H1 (cell line): Measurements from ENCODE around the gene AOPEP. TPM values are rescaled to one million over a fixed set of nuclear protein-coding genes. Genes with fewer than 3 reads are reported as not detected.

Experiments used
- CTCF ChIA-PET: fragments of 300-600 bp; sonication (Branson Sonifier 250); formaldehyde crosslinking; loops from one replicate; lab custom pipeline; 2021; ENCODE audit not compliant: partially characterized antibody; lab: Charles Lee
- POLR2A ChIA-PET: fragments of 300-600 bp; sonication (Branson Sonifier 250); formaldehyde crosslinking; loops from one replicate; lab custom pipeline; 2021; ENCODE audit warnings: inconsistent platforms; ENCODE audit not compliant: partially characterized antibody; lab: Charles Lee
- DNase-seq, 2 experiments: peaks; one replicate each; pipeline versions ENCODE4 v3.0.0 to v3.0.0-alpha.2; 2010 to 2022; ENCODE audit warnings: low spot score in 2 of 2, low read depth in 1 of 2, mixed read lengths in 1 of 2
- FAIRE-seq: peaks from 2 replicates; lab custom pipeline; 2011; peaks lifted over from hg19 to GRCh38; lab: Jason Lieb, UNC
- H2AFZ ChIP-seq: 2 replicates; pipeline ENCODE4 v1.8.1; 2012; ENCODE audit warnings: low read length, inconsistent platforms
- H2AK5ac ChIP-seq: 2 replicates; pipeline ENCODE4 v1.6.1; 2013; ENCODE audit warnings: low read depth, low read length
- H2BK120ac ChIP-seq: replicated peaks from 2 replicates; pipeline ENCODE3; 2013; ENCODE audit warnings: low read depth, low read length, inconsistent platforms
- H2BK12ac ChIP-seq: 2 replicates; pipeline ENCODE4 v1.6.1; 2013; ENCODE audit warnings: low read depth, low read length
- H2BK15ac ChIP-seq: 2 replicates; pipeline ENCODE4 v1.6.1; 2013; ENCODE audit warnings: low read length
- H2BK20ac ChIP-seq: 2 replicates; pipeline ENCODE4 v1.6.1; 2013; ENCODE audit warnings: low read length
- H2BK5ac ChIP-seq: 2 replicates; pipeline ENCODE4 v1.6.1; 2013; ENCODE audit warnings: low read depth, low read length
- H3K14ac ChIP-seq: 2 replicates; pipeline ENCODE4 v1.6.1; 2013; ENCODE audit warnings: inconsistent platforms; ENCODE audit not compliant: insufficient read length
- H3K18ac ChIP-seq: 2 replicates; pipeline ENCODE4 v1.6.1; 2013; ENCODE audit warnings: low read length; ENCODE audit errors: extremely low read depth
- H3K23ac ChIP-seq: 2 replicates; pipeline ENCODE4 v1.6.1; 2013; ENCODE audit warnings: inconsistent platforms; ENCODE audit not compliant: insufficient read length
- H3K23me2 ChIP-seq: 2 replicates; pipeline ENCODE4 v1.6.1; 2013; ENCODE audit warnings: low read depth, low read length
- H3K27ac ChIP-seq: 2 replicates; pipeline ENCODE4 v1.6.1; 2011; ENCODE audit warnings: low read depth, low read length, inconsistent platforms
- H3K27me3 ChIP-seq, 4 experiments: replicated peaks in 1 of 4; 1 replicate in 1 of 4; 2 replicates in 3 of 4; pipeline versions ENCODE4 v1.6.1 to v1.8.1; 2011 to 2013; ENCODE audit warnings: low read length in 3 of 4, mild to moderate bottlenecking in 3 of 4, inconsistent platforms in 2 of 4, mixed read lengths in 2 of 4, moderate library complexity in 1 of 4; ENCODE audit not compliant: control insufficient read depth in 3 of 4, insufficient read depth in 3 of 4; ENCODE audit errors: extremely low read depth in 1 of 4
- H3K36me3 ChIP-seq, 4 experiments: 2 replicates each; pipeline versions ENCODE4 v1.6.1 to v1.8.1; 2011 to 2013; ENCODE audit warnings: mild to moderate bottlenecking in 4 of 4, low read length in 3 of 4, moderate library complexity in 2 of 4, control low read depth in 1 of 4, inconsistent platforms in 1 of 4; ENCODE audit not compliant: insufficient read depth in 4 of 4, control insufficient read depth in 2 of 4
- H3K4ac ChIP-seq: replicated peaks from 2 replicates; pipeline ENCODE3; 2013; ENCODE audit warnings: low read length, low read depth, mixed read lengths, inconsistent platforms; ENCODE audit not compliant: insufficient read length
- H3K4me1 ChIP-seq, 4 experiments: replicated peaks in 1 of 4; 1 replicate in 1 of 4; 2 replicates in 3 of 4; pipeline versions ENCODE4 v1.6.1 to v1.8.1; 2011 to 2013; ENCODE audit warnings: low read length in 3 of 4, inconsistent platforms in 2 of 4, mixed read lengths in 1 of 4; ENCODE audit not compliant: insufficient read depth in 4 of 4, control insufficient read depth in 3 of 4
- H3K4me2 ChIP-seq, 2 experiments: 2 replicates each; pipeline versions ENCODE4 v1.6.1 to v1.8.1; 2011 to 2013; ENCODE audit warnings: low read depth in 2 of 2, low read length in 2 of 2, control low read depth in 1 of 2, inconsistent platforms in 1 of 2, mild to moderate bottlenecking in 1 of 2; ENCODE audit not compliant: insufficient read depth in 1 of 2
- H3K4me3 ChIP-seq, 4 experiments: fragments of 200-600, 300-600 bp in 1 of 4; sonication (generic), shearing (Covaris generic), sonication (Bioruptor Twin) in 1 of 4; 2 replicates each; pipeline versions ENCODE4 v1.5.1 to v1.8.1; 2011 to 2016; ENCODE audit warnings: low read length in 4 of 4, low read depth in 3 of 4, control low read depth in 2 of 4, inconsistent platforms in 2 of 4, mild to moderate bottlenecking in 2 of 4, mixed read lengths in 1 of 4, moderate library complexity in 1 of 4; ENCODE audit not compliant: insufficient read depth in 2 of 4; ENCODE audit errors: extremely low read depth in 1 of 4
- H3K56ac ChIP-seq: replicated peaks from 2 replicates; pipeline ENCODE3; 2013; ENCODE audit warnings: low read depth, mild to moderate bottlenecking, mixed read lengths, low read length, inconsistent platforms; ENCODE audit not compliant: insufficient read length
- H3K79me1 ChIP-seq: 2 replicates; pipeline ENCODE4 v1.6.1; 2013; ENCODE audit warnings: low read depth, low read length, control low read depth
- H3K79me2 ChIP-seq, 2 experiments: 2 replicates each; pipeline versions ENCODE4 v1.6.1 to v1.8.1; 2012 to 2013; ENCODE audit warnings: low read length in 2 of 2, mild to moderate bottlenecking in 2 of 2, inconsistent platforms in 1 of 2; ENCODE audit not compliant: insufficient read depth in 2 of 2, control insufficient read depth in 1 of 2
- H3K9ac ChIP-seq, 4 experiments: replicated peaks in 1 of 4; 1 replicate in 1 of 4; 2 replicates in 3 of 4; pipeline versions ENCODE4 v1.6.1 to v1.8.1; 2011 to 2013; ENCODE audit warnings: low read depth in 3 of 4, low read length in 3 of 4, control low read depth in 2 of 4, mild to moderate bottlenecking in 2 of 4, moderate library complexity in 2 of 4, inconsistent platforms in 1 of 4; ENCODE audit errors: extremely low read depth in 1 of 4
- H3K9me3 ChIP-seq, 2 experiments: 2 replicates each; pipeline versions ENCODE4 v1.6.1 to v1.8.1; 2012 to 2013; ENCODE audit warnings: mild to moderate bottlenecking in 2 of 2, moderate library complexity in 2 of 2, control low read depth in 1 of 2, inconsistent platforms in 1 of 2, low read depth in 1 of 2, low read length in 1 of 2, mixed read lengths in 1 of 2; ENCODE audit not compliant: insufficient read depth in 2 of 2
- H4K20me1 ChIP-seq, 2 experiments: replicated peaks in 1 of 2; 2 replicates each; pipeline versions ENCODE3 to v1.8.1; 2011 to 2013; ENCODE audit warnings: inconsistent platforms in 2 of 2, low read length in 2 of 2, mild to moderate bottlenecking in 1 of 2; ENCODE audit not compliant: insufficient read depth in 2 of 2, control insufficient read depth in 1 of 2
- H4K5ac ChIP-seq: 2 replicates; pipeline ENCODE4 v1.6.1; 2013; ENCODE audit warnings: low read length, low read depth, mixed read lengths, inconsistent platforms; ENCODE audit not compliant: insufficient read length
- H4K8ac ChIP-seq: 2 replicates; pipeline ENCODE4 v1.8.0; 2013; ENCODE audit warnings: mild to moderate bottlenecking, moderate library complexity, low read length, inconsistent platforms; ENCODE audit not compliant: insufficient read depth; ENCODE audit errors: extremely low read depth
- H4K91ac ChIP-seq: replicated peaks from 2 replicates; pipeline ENCODE3; 2013; ENCODE audit warnings: low read length, mixed read lengths, inconsistent platforms; ENCODE audit not compliant: insufficient read length
- POLR2AphosphoS5 ChIP-seq: IDR thresholded peaks from 2 replicates; pipeline ENCODE4 v1.6.1; 2011; ENCODE audit warnings: low read depth, low read length
- SAP30 ChIP-seq: fragments of 300-600 bp; sonication (generic); IDR thresholded peaks from 2 replicates; pipeline ENCODE4 v1.7.1; 2012; ENCODE audit warnings: low read length, moderate library complexity, mild to moderate bottlenecking, inconsistent platforms; ENCODE audit not compliant: insufficient read depth, insufficient replicate concordance
- WGBS, 2 experiments: shearing (Covaris generic) in 1 of 2; methylation state at CpG; one replicate each; pipeline versions ENCODE4 v1.1.6 to v1.1.7; 2013 to 2015; ENCODE audit warnings: low lambda C conversion rate in 2 of 2, mixed read lengths in 2 of 2, inconsistent platforms in 1 of 2, low coverage in 1 of 2, missing lambda C conversion rate in 1 of 2; ENCODE audit not compliant: insufficient replicate concordance in 2 of 2, insufficient coverage in 1 of 2, insufficient read length in 1 of 2; ENCODE audit errors: extremely low coverage in 1 of 2, missing lambda C conversion rate in 1 of 2; 5-methylcytosine and 5-hydroxymethylcytosine counted together
- polyA plus RNA-seq, 7 experiments: library from polyadenylated mRNA; depleted of rRNA in 3 of 7; stranded (reverse) in 5 of 7; unstranded in 2 of 7; fragments of >200 nt in 5 of 7; fragments of 200-250 nt in 2 of 7; gene quantifications; 1 replicate in 5 of 7; 2 replicates in 1 of 7; 4 replicates in 1 of 7; pipeline versions ENCODE4 v1.2.1 to v1.2.3, GENCODE V29; 2011 to 2013; ENCODE audit warnings: missing spikeins in 2 of 7, mixed read lengths in 2 of 7
- total RNA-seq: library from RNA; stranded (reverse); fragmentation: NEBNext Ultra II Directional; extraction: Animal tissue kit (Norgen Biotek cat#: 25700); gene quantifications from 2 replicates; pipeline ENCODE4 v1.2.1, GENCODE V29; 2021

Gene AOPEP
- total and polyA plus RNA-seq, 2 of the 8 experiments (the other 6 are each of a cell fraction or from before 2014, with no cell fraction given) = 6.1 to 14.3 TPM

DNA sequence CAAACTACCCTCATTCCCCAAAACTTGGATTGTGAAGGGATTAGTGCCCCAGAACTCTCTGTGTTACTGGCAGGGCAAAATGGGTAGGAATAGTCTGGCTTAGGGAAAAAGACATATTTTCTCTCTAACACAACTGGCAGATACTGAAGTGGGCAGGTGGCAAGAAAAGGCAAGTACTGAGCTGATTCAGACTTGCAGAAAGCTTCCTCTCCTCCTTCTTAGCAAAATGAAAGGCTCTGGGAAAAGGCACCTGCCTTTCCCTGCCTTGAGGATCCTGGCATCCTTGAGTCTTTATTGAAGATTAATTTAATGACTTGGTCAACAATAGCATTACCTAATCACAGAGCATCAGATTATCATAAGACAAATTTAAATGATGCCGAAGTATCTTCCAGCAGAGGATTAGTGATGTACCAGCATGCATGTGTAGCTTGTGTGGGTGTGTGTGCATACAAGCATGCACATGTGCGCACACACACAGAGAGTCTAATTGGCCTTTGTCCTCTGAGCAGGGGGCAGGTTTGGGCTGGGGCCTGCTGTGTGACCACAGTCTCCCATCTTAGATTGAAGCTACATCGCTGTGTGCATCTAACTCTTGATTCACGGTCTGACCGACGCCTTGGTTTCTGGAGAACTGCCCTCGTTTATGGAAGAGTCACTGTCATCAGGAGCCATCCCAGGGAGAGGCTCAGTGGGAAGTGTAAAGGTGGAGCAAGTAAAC, 294.8 kb downstream of the AOPEP start:
- no peaks in the 10 kb centered on the region; a peak in 2 of 7 replicates for H3K4me1 ChIP-seq
- H3K79me2 ChIP-seq = no peaks in the 10 kb centered on the region
- no peak for DNase-seq
- no peak overlapping the region for H3K14ac ChIP-seq
- no peak overlapping the region for H2BK120ac ChIP-seq
- no peak overlapping the region for H3K56ac ChIP-seq
- no peak overlapping the region for H2AK5ac ChIP-seq
- H3K4ac ChIP-seq = no peak overlapping the region
- H4K5ac ChIP-seq = no peak overlapping the region
- no peak overlapping the region for H3K27ac ChIP-seq
- no peak overlapping the region for H3K23ac ChIP-seq
- no peaks in the 10 kb centered on the region for H3K27me3 ChIP-seq
- no peaks in the 10 kb centered on the region for H3K23me2 ChIP-seq
- H4K8ac ChIP-seq = no peak overlapping the region
- H2BK12ac ChIP-seq = no peak overlapping the region
- WGBS, 2 experiments = 99% methylated on average over 7 of the region's 7 CpGs; no CpG with 5 or more reads in 1 of the 2 experiments
- H3K79me1 ChIP-seq = no peaks in the 10 kb centered on the region; the same call in 1 of the 2 replicates
- H4K20me1 ChIP-seq = no peaks in the 10 kb centered on the region
- H3K4me3 ChIP-seq = no peak overlapping the region
- H2BK5ac ChIP-seq = no peak overlapping the region
- H2BK15ac ChIP-seq = no peak overlapping the region
- TF ChIP-seq SAP30 (no peak), POLR2AphosphoS5 (no peak)
- no peak overlapping the region for H2BK20ac ChIP-seq
- H3K9ac ChIP-seq = no peak overlapping the region
- H4K91ac ChIP-seq = no peak overlapping the region
- CTCF ChIA-PET = interaction anchor here (0.6 to 0.9 kb wide), 2 partner anchors 22 to 94 kb away, joined by 3 read pairs; no protein-coding TSS in a partner anchor
- no peak overlapping the region for H3K4me2 ChIP-seq
- H2AFZ ChIP-seq = no peak overlapping the region
- POLR2A ChIA-PET = no interaction called here
- no peak for FAIRE-seq
- no peak overlapping the region for H3K18ac ChIP-seq
- peaks cover 0 to 3% (median 0%) of the 10 kb centered on the region in 4 experiments; a peak in 2 of 8 replicates for H3K36me3 ChIP-seq
- no peaks in the 10 kb centered on the region for H3K9me3 ChIP-seq
